Transverse colon (tissue), 3 donors: ENCODE measurements around the gene PTGFRN.

Source experiments
- POLR2A ChIP-seq: fragments of 450-650 bp; IDR thresholded peaks from one replicate; pipeline ENCODE4 v1.6.1; 2016; ENCODE audit warnings: antibody characterized with exemption, mild to moderate bottlenecking, moderate library complexity
- TF ChIP-seq, protein P1 (sequence below), 5 experiments: fragments of 200-600 bp in 3 of 5; fragments of 450-650 bp in 2 of 5; sonication (generic) in 3 of 5; IDR thresholded peaks; 1 replicate in 2 of 5; 2 replicates in 3 of 5; pipeline ENCODE4 v1.5.1; 2016 to 2017; ENCODE audit warnings: antibody characterized with exemption in 5 of 5, inconsistent platforms in 3 of 5, mild to moderate bottlenecking in 2 of 5, moderate library complexity in 1 of 5

DNA sequence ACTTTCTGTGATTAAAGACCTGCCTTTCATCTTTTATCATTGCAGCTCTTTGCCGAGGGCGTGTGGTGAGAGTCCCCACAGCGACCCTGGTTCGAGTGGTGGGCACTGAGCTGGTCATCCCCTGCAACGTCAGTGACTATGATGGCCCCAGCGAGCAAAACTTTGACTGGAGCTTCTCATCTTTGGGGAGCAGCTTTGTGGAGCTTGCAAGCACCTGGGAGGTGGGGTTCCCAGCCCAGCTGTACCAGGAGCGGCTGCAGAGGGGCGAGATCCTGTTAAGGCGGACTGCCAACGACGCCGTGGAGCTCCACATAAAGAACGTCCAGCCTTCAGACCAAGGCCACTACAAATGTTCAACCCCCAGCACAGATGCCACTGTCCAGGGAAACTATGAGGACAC lies 32.0 kb downstream of the PTGFRN start:
- TF ChIP-seq, protein P1, sequence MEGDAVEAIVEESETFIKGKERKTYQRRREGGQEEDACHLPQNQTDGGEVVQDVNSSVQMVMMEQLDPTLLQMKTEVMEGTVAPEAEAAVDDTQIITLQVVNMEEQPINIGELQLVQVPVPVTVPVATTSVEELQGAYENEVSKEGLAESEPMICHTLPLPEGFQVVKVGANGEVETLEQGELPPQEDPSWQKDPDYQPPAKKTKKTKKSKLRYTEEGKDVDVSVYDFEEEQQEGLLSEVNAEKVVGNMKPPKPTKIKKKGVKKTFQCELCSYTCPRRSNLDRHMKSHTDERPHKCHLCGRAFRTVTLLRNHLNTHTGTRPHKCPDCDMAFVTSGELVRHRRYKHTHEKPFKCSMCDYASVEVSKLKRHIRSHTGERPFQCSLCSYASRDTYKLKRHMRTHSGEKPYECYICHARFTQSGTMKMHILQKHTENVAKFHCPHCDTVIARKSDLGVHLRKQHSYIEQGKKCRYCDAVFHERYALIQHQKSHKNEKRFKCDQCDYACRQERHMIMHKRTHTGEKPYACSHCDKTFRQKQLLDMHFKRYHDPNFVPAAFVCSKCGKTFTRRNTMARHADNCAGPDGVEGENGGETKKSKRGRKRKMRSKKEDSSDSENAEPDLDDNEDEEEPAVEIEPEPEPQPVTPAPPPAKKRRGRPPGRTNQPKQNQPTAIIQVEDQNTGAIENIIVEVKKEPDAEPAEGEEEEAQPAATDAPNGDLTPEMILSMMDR (IDR thresholded peaks at IDR 0.05), result no peak
- TF ChIP-seq POLR2A, result no peak
